Measurements from ENCODE around the gene DIPK1A. TPM values are rescaled to one million over a fixed set of nuclear protein-coding genes. Genes with fewer than 3 reads are reported as not detected.

The DIPK1A gene
- total RNA-seq, 1 donor from 2014 or later: 10.7 TPM

GRCh38 chr1:92808381-92808780 lies 152.9 kb downstream of the DIPK1A start:
- ATAC-seq (no peak), DNase-seq (ENCODE audit: low spot score) (no peak)

DNA sequence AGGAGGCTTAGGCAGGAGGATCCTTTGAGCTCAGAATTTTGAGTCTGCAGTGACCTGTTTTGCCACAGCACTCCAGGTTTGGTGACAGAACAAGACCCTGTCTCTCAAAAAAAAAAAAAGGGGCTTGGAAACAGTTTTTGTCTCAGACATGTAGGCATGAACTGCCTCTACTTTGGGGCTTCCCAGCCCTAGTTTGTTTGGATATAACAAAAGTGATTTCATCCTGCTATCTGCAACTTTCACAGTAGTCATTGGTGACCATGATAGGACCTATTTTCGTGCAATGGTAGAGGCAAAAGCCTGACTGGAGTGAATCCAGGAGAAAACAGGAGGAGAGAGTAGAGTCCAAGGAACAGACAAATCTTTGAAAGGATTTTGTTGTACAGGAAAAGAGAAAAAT lies 156.0 kb downstream of the DIPK1A start:
- no peak for ATAC-seq
- DNase-seq (ENCODE audit: low spot score): no peak

- no peak for DNase-seq (ENCODE audit: low spot score)
- ATAC-seq: peak; percentile 81
Measured at GRCh38 chr1:92804721-92805201, 156.5 kb downstream of the DIPK1A start.

DNA sequence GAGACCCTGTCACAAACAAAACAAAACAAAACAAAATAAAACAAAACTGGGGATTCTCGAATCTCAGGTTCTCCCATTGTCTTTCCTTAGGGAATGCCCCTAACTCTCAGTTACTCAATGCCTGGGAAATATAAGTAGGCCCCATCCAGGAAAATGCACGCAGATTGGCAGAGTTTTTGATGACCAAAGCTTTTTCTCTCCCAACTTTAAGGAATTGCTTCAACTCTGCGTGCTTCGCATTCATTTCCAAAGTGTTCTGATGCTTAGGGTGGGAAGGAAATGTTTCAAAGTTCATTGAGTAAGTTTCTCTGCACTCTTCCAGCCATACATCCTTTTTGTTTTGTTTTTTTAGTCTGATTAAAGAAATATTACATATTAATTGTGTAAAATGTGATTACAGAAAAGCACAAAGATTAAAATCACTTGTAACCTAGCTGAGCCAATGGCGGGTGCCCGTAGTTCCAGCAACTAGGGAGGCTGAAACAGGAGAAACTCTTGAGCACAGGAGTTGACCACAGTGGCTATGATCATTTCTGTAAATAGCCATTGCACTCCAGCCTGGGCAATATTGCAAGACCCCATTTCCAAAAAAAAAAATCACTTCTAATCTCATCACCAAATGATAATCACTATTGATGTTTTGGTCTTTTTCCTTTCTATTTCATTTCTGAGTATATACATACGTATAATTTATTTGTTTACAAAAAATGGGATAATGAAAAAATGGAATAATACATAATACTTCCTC lies 157.9 kb downstream of the DIPK1A start:
- ATAC-seq (no peak), DNase-seq (ENCODE audit: low spot score) (no peak)

DNA sequence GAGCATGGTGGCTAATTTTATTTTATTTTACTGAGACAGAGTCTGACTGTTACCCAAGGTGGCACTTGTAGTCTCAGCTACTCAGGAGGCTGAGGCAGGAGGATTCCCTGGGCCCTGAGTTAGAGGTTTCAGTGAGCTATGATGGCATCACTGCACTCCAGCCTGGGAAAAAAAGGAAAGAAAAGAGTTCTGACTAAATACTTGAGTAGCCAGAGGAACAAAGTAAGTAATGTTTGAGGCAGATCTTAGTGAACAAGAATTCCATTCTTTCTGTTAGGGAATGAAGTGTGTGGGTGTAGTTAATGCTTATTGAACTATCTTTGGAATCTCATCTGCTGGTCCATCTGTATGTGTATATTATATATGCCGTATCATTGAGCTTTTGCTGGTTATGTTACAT lies 163.3 kb downstream of the DIPK1A start:
- ATAC-seq (no peak), DNase-seq (ENCODE audit: low spot score) (no peak)

DNA sequence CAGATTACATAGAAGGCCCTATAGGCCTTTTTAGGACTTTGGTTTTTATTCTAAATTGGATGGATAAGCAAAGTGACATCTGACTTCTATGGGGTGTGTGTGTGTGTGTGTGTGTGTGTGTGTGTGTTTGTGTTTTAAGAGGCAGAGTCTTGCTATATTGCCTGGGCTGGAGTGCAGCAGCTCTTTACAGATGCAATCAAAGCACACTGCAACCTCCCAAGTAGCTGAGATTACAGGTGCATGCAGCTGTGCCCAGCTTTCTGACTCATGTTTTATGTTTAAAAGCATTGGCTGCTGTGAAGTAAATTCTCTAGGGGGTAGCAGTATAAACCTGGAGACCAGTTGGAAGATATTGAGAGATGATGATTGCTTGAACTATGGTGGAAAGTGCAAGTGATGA lies 164.0 kb downstream of the DIPK1A start:
- ATAC-seq (no peak), DNase-seq (ENCODE audit: low spot score) (no peak)

DNA sequence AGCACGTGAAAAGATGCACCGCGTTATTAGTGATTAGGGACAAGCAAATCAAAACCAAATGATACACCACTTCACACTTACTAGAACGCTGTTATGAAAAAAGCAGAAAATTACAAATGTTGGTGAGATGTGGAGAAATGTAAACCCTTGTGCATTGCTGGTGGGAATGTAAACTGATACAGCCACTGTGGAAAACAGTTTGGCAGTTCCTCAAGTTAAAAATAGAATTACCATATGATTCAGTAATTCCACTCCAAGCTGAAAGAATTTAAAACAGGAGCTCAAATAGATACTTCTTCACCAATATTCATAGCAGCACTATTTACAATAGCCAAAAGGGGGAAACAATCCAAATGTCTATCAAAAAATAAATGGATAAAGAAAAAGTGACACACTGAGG lies 166.1 kb downstream of the DIPK1A start:
- DNase-seq (ENCODE audit: low spot score) (no peak), ATAC-seq (no peak)

DNA sequence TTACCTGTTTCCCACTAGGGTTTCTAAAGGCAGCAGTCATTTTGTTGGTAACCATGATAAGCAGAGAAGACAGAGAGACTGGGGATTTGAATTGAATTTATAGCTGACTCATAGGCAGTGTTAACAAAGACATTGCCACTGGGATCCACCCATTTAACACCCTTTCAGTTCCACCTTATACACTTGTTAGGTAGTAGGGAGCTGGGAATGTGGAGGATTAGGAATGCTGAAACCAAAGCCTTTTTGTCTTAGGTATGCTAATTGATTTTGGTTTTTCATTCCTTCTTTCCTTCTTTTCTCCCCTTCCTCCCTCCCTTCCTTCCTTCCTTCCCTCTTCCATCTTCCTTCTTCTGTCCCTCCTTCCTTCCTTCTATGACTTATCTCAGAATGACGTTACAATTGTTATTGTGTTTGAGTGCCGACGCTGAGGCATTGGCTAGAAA lies 168.9 kb downstream of the DIPK1A start:
- ATAC-seq (no peak), DNase-seq (ENCODE audit: low spot score) (no peak)

Other genes starting within 250 kb of the DIPK1A start
- 29.2 TPM for gene EVI5, start 176.4 kb downstream of the DIPK1A start, total RNA-seq
- gene RPL5, start 129.4 kb downstream of the DIPK1A start, total RNA-seq: 252 TPM
- 8.2 TPM for gene MTF2, start 117.8 kb upstream of the DIPK1A start, total RNA-seq
- 68.5 TPM for gene TMED5, start 219.0 kb upstream of the DIPK1A start, total RNA-seq
- 2.3 TPM for gene CCDC18, start 219.3 kb upstream of the DIPK1A start, total RNA-seq

Measured in left lobe of liver (tissue), 2 donors.